Mononuclear cell (primary cell): ENCODE data around the gene TSPAN32. TPM values are rescaled to one million over a fixed set of nuclear protein-coding genes. Genes with fewer than 3 reads are reported as not detected.
"Not testable (repeated sequence)": the region's sequence is repeated elsewhere in the genome, so short reads cannot be mapped to it uniquely, and the experiment has no call there.

Source experiments
- H3K27me3 ChIP-seq: 2 replicates; pipeline ENCODE4 v1.6.0; 2011; ENCODE audit warnings: low read length, control low read depth; ENCODE audit not compliant: insufficient read depth
- H3K4me1 ChIP-seq: 2 replicates; pipeline ENCODE4 v1.5.1; 2011; ENCODE audit warnings: mild to moderate bottlenecking, low read length, control low read depth; ENCODE audit not compliant: insufficient read depth
- H3K4me3 ChIP-seq: 2 replicates; pipeline ENCODE4 v1.5.1; 2011; ENCODE audit warnings: mild to moderate bottlenecking, low read length, moderate library complexity
- H3K9me3 ChIP-seq: 2 replicates; pipeline ENCODE4 v1.5.1; 2011; ENCODE audit warnings: low read depth, mild to moderate bottlenecking, control low read depth, low read length
- total RNA-seq: library from RNA; depleted of rRNA; stranded (reverse); fragments of >200 nt; gene quantifications from one replicate; pipeline ENCODE4 v1.2.3, GENCODE V29; 2012

Gene TSPAN32
- total RNA-seq, 1 donor, result 21.6 TPM

DNA sequence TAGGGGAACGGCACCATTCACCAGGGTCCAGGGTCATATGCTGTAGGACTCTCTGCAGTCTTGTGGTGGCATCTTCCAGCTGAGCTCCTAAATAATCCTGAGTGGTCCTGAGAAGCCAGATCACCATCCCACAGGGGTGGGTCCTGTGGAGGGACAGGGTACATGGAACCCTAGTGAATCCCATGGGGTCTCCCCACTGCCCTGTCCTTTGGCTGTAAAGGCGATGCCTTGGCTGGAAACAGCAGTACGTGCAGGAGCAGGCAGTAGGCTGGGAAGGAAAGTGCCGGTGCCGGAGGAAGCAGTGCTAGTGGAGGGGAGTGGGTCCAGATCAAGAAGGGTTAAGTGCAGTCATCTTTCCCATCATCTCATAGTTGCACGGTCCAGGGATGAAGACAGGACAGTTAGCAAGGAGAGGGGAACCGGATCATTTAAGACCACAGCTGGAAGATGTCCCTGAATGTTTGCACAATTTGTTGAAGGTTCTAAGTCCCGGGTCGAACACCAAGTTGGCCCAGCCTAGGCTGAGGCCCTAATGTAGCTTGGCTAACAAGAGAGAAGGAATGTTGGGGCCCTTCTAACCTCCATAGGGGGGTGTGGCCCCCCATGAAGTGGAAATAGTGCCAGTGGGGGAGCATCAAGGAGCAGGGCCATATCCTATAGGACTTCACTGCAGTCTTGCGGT is 18.1 kb downstream of the TSPAN32 start:
- H3K4me1 ChIP-seq, result no peaks in the 10 kb centered on the region
- H3K4me3 ChIP-seq, result no peak overlapping the region
- no peaks in the 10 kb centered on the region for H3K27me3 ChIP-seq
- H3K9me3 ChIP-seq, result no peaks in the 10 kb centered on the region

DNA sequence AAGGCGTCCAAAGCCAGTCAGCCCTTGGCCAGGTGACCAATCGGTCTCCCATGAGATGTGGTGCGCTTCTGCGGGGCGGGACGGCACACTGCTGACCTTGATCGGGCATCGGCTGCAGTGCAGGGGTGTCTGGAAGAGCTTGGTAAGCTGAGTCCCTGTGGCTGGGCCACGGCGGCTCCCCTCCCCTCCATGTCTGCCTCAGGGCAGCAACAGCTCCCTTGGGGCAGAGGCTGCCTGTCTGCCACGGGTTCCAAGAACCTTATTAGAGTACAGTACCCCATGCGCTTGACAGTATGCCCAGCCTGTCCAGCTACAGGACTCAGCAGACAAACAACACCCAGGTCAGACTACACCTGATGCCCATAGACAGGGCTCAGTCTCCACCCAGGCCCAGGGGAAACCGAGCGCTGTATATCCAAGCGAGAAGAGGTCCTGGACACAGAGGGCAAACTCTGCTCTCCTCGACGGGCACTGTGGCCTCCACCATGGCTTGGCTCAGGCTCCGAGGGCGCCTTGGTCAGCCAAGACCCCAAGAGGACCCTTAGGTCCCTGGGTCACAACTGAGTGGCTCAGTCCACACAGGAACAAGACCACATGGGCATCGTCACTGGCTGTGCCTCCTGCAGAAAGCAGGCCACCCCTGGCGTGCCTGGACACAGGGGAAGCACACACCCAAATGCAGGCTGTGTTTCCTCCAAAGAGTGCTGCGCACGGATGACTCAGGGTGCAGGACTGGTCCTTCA is 18.9 kb downstream of the TSPAN32 start:
- Histone ChIP-seq H3K4me3 (no peak overlapping the region), H3K27me3 (no peaks in the 10 kb centered on the region), H3K9me3 (no peaks in the 10 kb centered on the region), H3K4me1 (no peaks in the 10 kb centered on the region)

DNA sequence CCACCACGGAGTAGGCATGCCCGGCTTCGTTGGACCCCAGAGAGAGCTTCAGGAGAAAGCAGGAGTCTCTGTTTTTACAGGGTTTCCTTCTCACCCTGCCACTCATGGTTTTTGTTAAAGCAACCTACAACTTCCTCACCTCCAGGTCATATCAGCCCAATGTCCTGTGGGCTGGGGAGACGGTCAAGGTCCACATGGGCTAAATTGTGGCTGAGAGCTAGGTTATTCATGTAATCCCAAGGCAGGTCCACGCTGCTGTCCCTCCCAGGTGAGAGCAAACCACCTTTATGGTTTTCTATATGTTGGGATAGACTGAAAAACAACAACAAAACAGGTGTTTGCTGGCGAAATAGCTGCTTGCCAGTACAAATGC is 19.5 kb downstream of the TSPAN32 start:
- Histone ChIP-seq H3K4me3 (no peak overlapping the region), H3K4me1 (no peaks in the 10 kb centered on the region), H3K27me3 (no peaks in the 10 kb centered on the region), H3K9me3 (no peaks in the 10 kb centered on the region)

DNA sequence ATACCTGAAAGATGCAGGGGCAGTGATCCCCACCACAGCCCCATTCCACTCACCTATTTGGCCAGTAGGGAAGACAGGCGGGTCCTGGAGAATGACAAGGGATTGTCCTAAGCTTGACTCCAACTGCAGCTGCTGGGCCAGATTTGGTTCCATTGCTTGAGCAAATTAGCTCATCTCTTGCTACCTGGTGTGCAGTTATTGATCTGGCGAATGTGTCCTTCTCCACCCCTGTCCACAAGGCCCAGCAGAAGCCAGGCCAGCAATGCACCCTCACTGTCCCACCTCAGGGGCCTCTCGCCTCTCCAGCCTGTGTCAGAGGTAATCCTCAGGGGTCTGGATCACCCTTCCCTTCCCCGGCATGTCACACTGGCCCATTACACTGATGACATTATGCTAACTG is 23.3 kb downstream of the TSPAN32 start:
- no peaks in the 10 kb centered on the region for H3K9me3 ChIP-seq
- no peaks in the 10 kb centered on the region for H3K4me1 ChIP-seq
- no peaks in the 10 kb centered on the region for H3K27me3 ChIP-seq
- H3K4me3 ChIP-seq, result no peak overlapping the region

DNA sequence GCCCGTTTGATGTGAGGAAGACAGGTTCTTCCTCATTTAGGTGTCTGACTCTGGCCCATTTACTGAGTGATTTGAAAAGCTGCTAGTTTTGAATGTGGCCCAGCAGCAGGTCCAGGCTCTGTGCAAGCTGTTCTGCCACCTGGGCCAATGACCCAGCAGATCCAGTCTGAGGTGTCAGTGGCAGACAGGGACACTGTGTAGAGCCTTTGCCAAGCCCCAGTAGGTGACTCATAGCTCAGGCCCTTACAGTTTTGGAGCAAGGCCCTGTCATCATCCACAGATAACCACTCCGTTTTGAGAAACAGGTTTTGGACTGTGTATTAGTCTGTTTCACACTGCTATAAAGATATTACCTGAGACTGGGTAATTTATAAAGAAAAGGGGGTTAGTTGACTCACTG is 23.9 kb downstream of the TSPAN32 start:
- Histone ChIP-seq H3K4me1 (no peaks in the 10 kb centered on the region), H3K27me3 (no peaks in the 10 kb centered on the region), H3K4me3 (no peak overlapping the region), H3K9me3 (no peaks in the 10 kb centered on the region)

DNA sequence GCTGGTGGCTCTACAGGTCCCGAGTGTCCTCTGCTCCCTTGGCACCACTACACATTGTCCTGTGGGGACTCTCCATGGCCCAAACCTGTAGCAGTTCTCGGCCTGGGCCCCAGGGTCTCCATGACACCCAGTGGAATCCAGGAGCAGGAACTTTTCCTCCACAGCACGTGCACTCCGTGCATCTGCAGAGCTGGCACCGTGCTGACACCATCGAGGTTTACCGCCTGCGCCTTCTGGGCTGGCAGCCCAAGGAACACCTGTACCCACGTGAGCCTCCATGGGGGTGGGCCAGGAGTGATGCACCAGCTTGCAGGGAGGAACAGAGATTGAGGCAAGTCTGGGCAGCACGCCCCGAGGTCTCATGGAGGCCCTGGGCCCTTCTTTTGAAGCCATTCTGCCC is 25.2 kb downstream of the TSPAN32 start:
- no peaks in the 10 kb centered on the region for H3K4me1 ChIP-seq
- no peaks in the 10 kb centered on the region for H3K9me3 ChIP-seq

DNA sequence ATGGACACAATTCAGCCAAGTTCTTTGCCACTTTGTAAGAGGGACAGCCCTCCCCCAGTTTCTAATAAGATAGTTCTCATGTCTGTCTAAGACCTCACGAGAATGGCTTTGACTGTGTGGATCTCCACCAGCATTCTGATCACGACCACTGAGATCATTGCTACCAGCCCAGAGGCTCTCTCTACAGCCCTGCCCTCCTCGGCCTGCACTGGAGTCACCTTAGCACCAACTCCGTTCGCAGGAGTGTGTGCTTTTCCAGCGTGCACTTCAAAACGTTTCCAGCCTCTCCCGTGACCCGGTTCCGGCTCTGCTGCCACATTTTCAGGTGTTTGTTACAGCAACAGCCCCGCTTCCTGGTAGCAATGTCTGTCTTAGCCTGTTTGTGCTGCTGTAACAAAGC is 26.2 kb downstream of the TSPAN32 start:
- Histone ChIP-seq H3K4me1 (no peaks in the 10 kb centered on the region), H3K4me3 (no peak overlapping the region), H3K9me3 (no peaks in the 10 kb centered on the region), H3K27me3 (no peaks in the 10 kb centered on the region)

More for the DNA sequence above, 25.2 kb downstream of the TSPAN32 start:
- H3K4me3 ChIP-seq, result no peak overlapping the region
- no peaks in the 10 kb centered on the region for H3K27me3 ChIP-seq

DNA sequence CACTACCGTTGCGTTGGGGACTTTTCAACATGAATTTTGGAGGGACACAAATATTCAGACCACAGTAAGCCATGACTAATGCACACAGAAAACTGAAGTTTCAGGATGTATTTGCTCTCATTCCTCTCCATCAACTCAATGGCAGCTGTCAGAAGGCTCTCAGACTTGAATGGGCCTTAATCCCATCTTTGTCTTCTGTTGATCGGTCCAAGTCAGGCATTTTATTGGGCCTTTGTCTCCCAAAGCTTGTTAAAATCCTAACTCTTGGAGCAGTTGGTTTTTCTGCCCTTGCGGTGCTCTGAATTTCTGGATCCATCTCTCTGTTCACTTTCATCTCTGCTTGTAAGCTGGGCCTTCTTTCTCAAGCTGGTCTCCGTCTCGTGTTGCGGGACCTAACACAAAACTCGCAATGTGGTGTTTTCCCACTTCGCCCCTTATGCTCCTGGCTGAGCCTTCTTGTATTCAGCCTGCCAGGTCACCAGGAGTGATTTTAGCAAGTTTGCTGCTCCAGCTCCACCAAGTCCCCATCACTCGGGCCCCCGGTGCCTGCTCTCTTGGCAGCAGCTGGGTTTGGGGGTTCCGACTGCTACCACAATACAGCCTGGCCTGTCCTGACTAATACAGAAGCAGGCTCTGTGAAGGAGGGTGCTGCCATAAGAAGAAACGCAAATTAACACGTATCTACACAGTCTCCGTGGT is 27.0 kb downstream of the TSPAN32 start:
- Histone ChIP-seq H3K4me1 (no peaks in the 10 kb centered on the region), H3K4me3 (no peak overlapping the region), H3K27me3 (no peaks in the 10 kb centered on the region), H3K9me3 (no peaks in the 10 kb centered on the region)

DNA sequence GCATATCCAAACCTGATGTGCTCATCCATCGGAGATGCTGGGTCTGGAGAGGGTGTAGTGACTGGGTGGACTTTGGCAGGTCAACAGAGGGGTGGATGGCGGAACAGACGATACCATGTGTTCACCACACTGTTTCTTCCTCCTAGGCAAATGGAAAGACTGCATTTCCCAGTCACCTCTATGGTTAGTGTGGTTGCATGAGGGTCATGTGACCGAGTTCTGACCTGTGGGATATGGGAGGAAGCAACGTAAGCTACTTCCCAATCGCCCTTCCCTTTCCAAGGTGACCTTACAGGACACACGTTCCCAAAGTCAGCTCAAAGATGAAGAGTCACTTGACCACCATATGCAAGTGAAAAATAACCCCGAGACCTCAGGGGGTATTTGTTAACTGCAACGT is 27.7 kb downstream of the TSPAN32 start:
- no peaks in the 10 kb centered on the region for H3K4me1 ChIP-seq
- no peak overlapping the region for H3K4me3 ChIP-seq
- H3K27me3 ChIP-seq, result no peaks in the 10 kb centered on the region
- H3K9me3 ChIP-seq, result no peaks in the 10 kb centered on the region

DNA sequence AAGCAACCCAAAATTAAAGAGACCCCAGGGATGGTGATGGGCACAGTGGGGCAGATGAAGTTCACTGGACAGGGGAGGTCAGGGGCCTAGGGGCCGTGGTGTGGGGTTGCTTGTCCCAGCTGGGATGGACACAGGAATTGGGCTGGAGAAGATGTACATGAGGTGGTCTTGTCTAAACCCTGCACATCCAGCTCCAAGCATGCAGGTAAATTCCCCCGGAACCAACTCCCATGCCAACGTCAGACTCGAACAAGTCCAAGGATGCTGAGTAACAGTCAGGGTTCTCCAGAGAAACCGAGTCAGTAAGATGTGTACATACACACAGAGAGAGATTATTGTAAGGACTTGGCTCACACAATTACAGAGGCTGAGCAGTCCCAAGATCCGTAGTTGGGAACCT is 28.9 kb downstream of the TSPAN32 start:
- H3K9me3 ChIP-seq, result no peaks in the 10 kb centered on the region

DNA sequence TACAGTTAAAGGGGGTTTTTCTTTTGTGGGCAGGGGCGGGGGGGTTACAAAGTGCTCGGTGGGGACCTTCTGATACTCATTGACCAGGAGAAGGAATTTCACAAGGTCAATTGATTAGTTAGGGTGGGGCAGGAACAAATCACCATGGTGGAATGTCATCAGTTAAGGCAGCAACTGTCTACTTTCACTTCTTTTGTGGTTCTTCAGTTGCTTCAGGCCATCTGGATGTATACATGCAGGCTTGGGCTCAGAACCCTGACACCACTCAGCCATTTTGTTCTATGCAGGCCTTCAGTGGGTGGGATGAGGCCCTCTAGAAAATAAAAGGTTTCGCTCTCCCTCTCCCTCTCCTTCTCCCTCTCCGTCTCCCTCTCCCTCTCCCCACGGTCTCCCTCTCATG is 29.6 kb downstream of the TSPAN32 start:
- Histone ChIP-seq H3K9me3 (no peaks in the 10 kb centered on the region), H3K4me3 (no peak overlapping the region), H3K27me3 (no peaks in the 10 kb centered on the region), H3K4me1 (no peaks in the 10 kb centered on the region)

More for the DNA sequence above, 28.9 kb downstream of the TSPAN32 start:
- no peaks in the 10 kb centered on the region for H3K4me1 ChIP-seq
- no peak overlapping the region for H3K4me3 ChIP-seq
- H3K27me3 ChIP-seq, result no peaks in the 10 kb centered on the region

DNA sequence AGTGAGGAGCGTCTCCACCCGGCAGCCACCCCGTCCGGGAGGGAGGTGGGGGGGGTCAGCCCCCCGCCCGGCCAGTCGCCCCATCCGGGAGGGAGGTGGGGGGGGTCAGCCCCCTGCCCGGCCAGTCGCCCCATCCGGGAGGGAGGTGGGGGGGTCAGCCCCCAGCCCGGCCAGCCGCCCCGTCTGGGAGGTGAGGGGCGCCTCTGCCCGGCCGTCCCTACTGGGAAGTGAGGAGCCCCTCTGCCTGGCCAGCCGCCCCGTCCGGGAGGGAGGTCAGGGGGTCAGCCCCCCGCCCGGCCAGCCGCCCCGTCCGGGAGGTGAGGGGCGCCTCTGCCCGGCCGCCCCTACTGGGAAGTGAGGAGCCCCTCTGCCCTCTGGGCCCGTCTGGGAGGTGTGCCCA is 30.8 kb downstream of the TSPAN32 start:
- H3K27me3 ChIP-seq, H3K9me3 ChIP-seq, H3K4me3 ChIP-seq, H3K4me1 ChIP-seq: not testable (repeated sequence)

DNA sequence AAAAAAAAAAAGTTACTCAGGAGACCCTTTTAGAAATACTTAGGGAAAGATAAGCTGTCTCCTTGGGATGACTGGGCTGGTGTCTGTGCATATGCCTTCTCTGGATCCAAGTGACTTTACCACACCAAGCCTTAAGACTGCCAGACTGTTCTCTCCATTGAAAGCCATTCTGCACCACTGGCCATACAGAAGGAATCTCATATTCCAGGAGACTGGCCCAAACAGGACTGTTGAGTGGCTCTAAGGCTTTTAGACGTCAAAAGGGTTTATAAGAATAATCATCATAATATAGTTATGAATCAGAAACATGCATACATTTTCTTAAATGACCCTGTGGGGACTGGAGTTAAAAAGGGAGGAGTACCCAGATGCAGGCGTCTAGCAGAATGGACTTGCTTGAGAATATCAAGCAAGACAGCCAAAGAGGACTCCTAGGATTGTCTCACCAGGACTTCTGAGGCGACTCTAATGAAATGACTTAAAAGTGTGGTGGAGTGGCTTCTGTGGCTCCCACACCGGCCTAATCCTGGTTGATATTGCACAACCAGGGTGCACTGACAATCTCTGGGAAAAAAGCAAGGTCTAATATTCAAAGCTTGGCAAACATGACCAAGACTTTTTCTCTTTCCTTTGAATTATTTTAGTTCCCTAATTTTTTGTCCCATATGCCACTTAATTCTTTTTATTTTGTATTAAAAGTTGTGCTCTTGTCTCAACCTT is 31.8 kb downstream of the TSPAN32 start:
- H3K4me1 ChIP-seq, H3K4me3 ChIP-seq, H3K27me3 ChIP-seq, H3K9me3 ChIP-seq: not testable (repeated sequence)

DNA sequence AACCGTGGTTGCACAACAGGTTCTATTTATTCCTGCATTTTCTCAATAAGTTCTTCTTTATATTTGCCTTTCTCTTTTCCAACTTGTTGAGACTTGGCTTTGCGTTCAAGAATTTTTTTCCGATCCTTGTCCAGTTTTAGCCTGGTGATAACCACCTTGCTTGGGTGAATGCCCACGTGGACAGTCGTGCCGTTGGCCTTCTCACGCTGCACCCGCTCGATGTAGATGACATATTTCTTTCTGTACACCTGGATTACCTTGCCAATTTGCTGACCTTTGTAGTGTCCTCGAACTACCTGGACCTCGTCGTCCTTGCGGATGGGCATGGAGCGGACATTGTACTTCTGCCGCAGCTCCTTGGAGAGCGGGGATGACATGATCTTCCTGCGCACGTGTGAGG is 33.5 kb downstream of the TSPAN32 start:
- not testable (repeated sequence) for H3K4me3 ChIP-seq, H3K9me3 ChIP-seq, H3K4me1 ChIP-seq, H3K27me3 ChIP-seq

DNA sequence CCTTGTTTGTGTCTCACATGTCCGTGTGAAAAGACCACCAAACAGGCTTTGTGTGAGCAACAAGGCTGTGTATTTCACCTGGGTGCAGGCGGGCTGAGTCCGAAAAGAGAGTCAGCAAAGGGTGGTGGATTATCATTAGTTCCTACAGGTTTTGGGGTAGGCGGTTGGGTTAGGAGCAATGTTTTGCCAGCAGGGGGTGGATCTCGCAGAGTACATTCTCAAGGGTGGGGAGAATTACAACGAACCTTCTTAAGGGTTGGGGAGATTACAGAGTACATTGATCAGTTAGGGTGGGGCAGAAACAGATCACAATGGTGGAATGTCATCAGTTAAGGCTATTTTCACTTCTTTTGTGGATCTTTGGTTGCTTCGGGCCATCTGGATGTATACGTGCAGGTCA is 36.9 kb downstream of the TSPAN32 start:
- not testable (repeated sequence) for H3K4me3 ChIP-seq, H3K9me3 ChIP-seq, H3K27me3 ChIP-seq, H3K4me1 ChIP-seq
